Prostate gland (tissue), 2 donors: Measurements from ENCODE around the gene TRMT2A. TPM values are rescaled to one million over a fixed set of nuclear protein-coding genes. Genes with fewer than 3 reads are reported as not detected.

Source experiments
- DNase-seq: peaks from one replicate; pipeline ENCODE4 v3.0.0-alpha.2; 2019; ENCODE audit warnings: low spot score
- H3K27ac ChIP-seq, 2 donors: fragments of 200-600 bp; sonication (generic); 2 replicates each; pipeline ENCODE4 v1.5.1; 2017 to 2019
- H3K27me3 ChIP-seq: fragments of 200-600 bp; sonication (generic); replicated peaks from 2 replicates; pipeline ENCODE4 v1.5.1; 2019; ENCODE audit not compliant: insufficient read depth
- H3K36me3 ChIP-seq, 2 donors: fragments of 200-600 bp; sonication (generic); 1 replicate in 1 of 2; 2 replicates in 1 of 2; pipeline versions ENCODE4 v1.5.1 to v1.8.1; 2017 to 2019
- H3K4me1 ChIP-seq: fragments of 200-600 bp; sonication (generic); replicated peaks from 2 replicates; pipeline ENCODE4 v1.5.1; 2019
- H3K4me3 ChIP-seq, 2 donors: fragments of 200-600 bp; sonication (generic); 2 replicates each; pipeline ENCODE4 v1.5.1; 2017 to 2019
- H3K9me3 ChIP-seq: fragments of 200-600 bp; sonication (generic); 2 replicates; pipeline ENCODE4 v1.5.1; 2017
- POLR2A ChIP-seq: fragments of 450-650 bp; IDR thresholded peaks from one replicate; pipeline ENCODE4 v1.6.1; 2016; ENCODE audit warnings: antibody characterized with exemption, mild to moderate bottlenecking
- POLR2AphosphoS5 ChIP-seq: sonication (generic); formaldehyde crosslinking; IDR thresholded peaks from one replicate; pipeline ENCODE4 v1.6.1; 2017; ENCODE audit warnings: antibody characterized with exemption
- WGBS: methylation state at CpG from one replicate; pipeline ENCODE4 v1.1.5; 2018; 5-methylcytosine and 5-hydroxymethylcytosine counted together
- intact Hi-C: fragments of 100-400 bp; cut with DNase I; formaldehyde crosslinking; loops from one replicate; pipeline ENCODE4 v1.14.2; 2022
- total RNA-seq, 2 donors: library from RNA; depleted of rRNA; stranded (reverse); fragments of >200 nt; gene quantifications; one replicate each; pipeline ENCODE4 v1.1.0, GENCODE V29; 2016
- TF ChIP-seq, protein P1 (sequence below), 4 experiments: fragments of 200-600 bp in 2 of 4; fragments of 450-650 bp in 2 of 4; sonication (generic) in 2 of 4; IDR thresholded peaks; 1 replicate in 3 of 4; 2 replicates in 1 of 4; pipeline ENCODE4 v1.5.1; 2016 to 2019; ENCODE audit warnings: antibody characterized with exemption in 4 of 4, mild to moderate bottlenecking in 2 of 4, moderate library complexity in 2 of 4

Gene TRMT2A
- total RNA-seq, 2 donors from 2014 or later: 65.8 to 123 TPM

GRCh38 chr22:20135806-20136602, 19.0 kb upstream of the TRMT2A start:
- Histone ChIP-seq H3K36me3 (no peaks in the 10 kb centered on the region), H3K4me1 (peaks cover 9% of the 10 kb centered on the region), H3K9me3 (no peaks in the 10 kb centered on the region), H3K27ac (no peak overlapping the region), H3K27me3 (no peaks in the 10 kb centered on the region), H3K4me3 (no peak overlapping the region)
- WGBS: 75% methylated on average over 22 of the region's 25 CpGs
- TF ChIP-seq POLR2AphosphoS5 (no peak), POLR2A (no peak)
- TF ChIP-seq, protein P1, sequence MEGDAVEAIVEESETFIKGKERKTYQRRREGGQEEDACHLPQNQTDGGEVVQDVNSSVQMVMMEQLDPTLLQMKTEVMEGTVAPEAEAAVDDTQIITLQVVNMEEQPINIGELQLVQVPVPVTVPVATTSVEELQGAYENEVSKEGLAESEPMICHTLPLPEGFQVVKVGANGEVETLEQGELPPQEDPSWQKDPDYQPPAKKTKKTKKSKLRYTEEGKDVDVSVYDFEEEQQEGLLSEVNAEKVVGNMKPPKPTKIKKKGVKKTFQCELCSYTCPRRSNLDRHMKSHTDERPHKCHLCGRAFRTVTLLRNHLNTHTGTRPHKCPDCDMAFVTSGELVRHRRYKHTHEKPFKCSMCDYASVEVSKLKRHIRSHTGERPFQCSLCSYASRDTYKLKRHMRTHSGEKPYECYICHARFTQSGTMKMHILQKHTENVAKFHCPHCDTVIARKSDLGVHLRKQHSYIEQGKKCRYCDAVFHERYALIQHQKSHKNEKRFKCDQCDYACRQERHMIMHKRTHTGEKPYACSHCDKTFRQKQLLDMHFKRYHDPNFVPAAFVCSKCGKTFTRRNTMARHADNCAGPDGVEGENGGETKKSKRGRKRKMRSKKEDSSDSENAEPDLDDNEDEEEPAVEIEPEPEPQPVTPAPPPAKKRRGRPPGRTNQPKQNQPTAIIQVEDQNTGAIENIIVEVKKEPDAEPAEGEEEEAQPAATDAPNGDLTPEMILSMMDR (IDR thresholded peaks at IDR 0.05): no peak
- intact Hi-C loops: no loop called here
- DNase-seq: no peak

- intact Hi-C loops: no loop called here
- H3K27ac ChIP-seq: no peak overlapping the region
- no peaks in the 10 kb centered on the region for H3K9me3 ChIP-seq
- H3K4me3 ChIP-seq: no peak overlapping the region
- TF ChIP-seq, protein P1 (IDR thresholded peaks at IDR 0.05): no peak
- TF ChIP-seq POLR2A (no peak), POLR2AphosphoS5 (no peak)
- H3K4me1 ChIP-seq: peaks cover 9% of the 10 kb centered on the region
- no peaks in the 10 kb centered on the region for H3K27me3 ChIP-seq
- DNase-seq: no peak
- H3K36me3 ChIP-seq: no peaks in the 10 kb centered on the region
- 60% methylated on average over 4 of the region's 4 CpGs for whole genome bisulfite sequencing
Observed at GRCh38 chr22:20135265-20135664, 18.2 kb upstream of the TRMT2A start.

- no peak for DNase-seq
- Histone ChIP-seq H3K36me3 (no peaks in the 10 kb centered on the region), H3K9me3 (no peaks in the 10 kb centered on the region), H3K27ac (no peak overlapping the region), H3K4me1 (peaks cover 9% of the 10 kb centered on the region), H3K27me3 (no peaks in the 10 kb centered on the region), H3K4me3 (no peak overlapping the region)
- 79% methylated on average over 12 of the region's 12 CpGs for WGBS
- TF ChIP-seq, protein P1 (IDR thresholded peaks at IDR 0.05): no peak
- TF ChIP-seq POLR2AphosphoS5: no peak
- TF ChIP-seq POLR2A: no peak
- intact Hi-C loops: loop anchor here (5.0 kb wide), 1 partner anchor 52 kb away; the partner anchor contains the start of gene DGCR8
Observed at GRCh38 chr22:20133930-20134549, 17.0 kb upstream of the TRMT2A start.

GRCh38 chr22:20132686-20133246, 15.7 kb upstream of the TRMT2A start:
- H3K9me3 ChIP-seq: no peaks in the 10 kb centered on the region
- peak overlapping the region; percentile 82 to 99 for H3K4me3 ChIP-seq
- DNase-seq: no peak
- intact Hi-C loops: loop anchor here (5.0 kb wide), 1 partner anchor 50 kb away; the partner anchor contains the start of gene DGCR8
- no peaks in the 10 kb centered on the region for H3K27me3 ChIP-seq
- 25% methylated on average over 16 of the region's 16 CpGs for WGBS
- TF ChIP-seq POLR2AphosphoS5 (no peak), POLR2A (no peak)
- TF ChIP-seq, protein P1 (IDR thresholded peaks at IDR 0.05): no peak
- H3K4me1 ChIP-seq: peaks cover 9% of the 10 kb centered on the region
- no peak overlapping the region for H3K27ac ChIP-seq
- no peaks in the 10 kb centered on the region for H3K36me3 ChIP-seq
